Lower lobe of right lung (tissue), 2 donors: Measurements from ENCODE around the gene GMEB2. TPM values are rescaled to one million over a fixed set of nuclear protein-coding genes. Genes with fewer than 3 reads are reported as not detected.

Experiments
- ATAC-seq, 2 donors: fragments of 200-7000 bp; cut with Tn5 transposase; one replicate each; pipeline ENCODE4 v1.9.1; 2020 to 2022; ENCODE audit warnings: mild to moderate bottlenecking in 2 of 2, moderate library complexity in 2 of 2
- DNase-seq: peaks from one replicate; pipeline ENCODE4 v3.0.0-alpha.2; 2020
- H3K27ac ChIP-seq: fragments of 200-600 bp; one replicate; pipeline ENCODE4 v1.8.0; 2022
- H3K27me3 ChIP-seq: fragments of 200-600 bp; one replicate; pipeline ENCODE4 v1.8.0; 2022; ENCODE audit warnings: low read depth
- H3K36me3 ChIP-seq: fragments of 200-600 bp; one replicate; pipeline ENCODE4 v1.8.0; 2022; ENCODE audit warnings: mild to moderate bottlenecking
- H3K4me1 ChIP-seq: fragments of 200-600 bp; one replicate; pipeline ENCODE4 v1.8.0; 2022
- H3K4me3 ChIP-seq: fragments of 200-600 bp; one replicate; pipeline ENCODE4 v1.8.0; 2022; ENCODE audit warnings: mild to moderate bottlenecking
- H3K9me3 ChIP-seq: fragments of 200-600 bp; one replicate; pipeline ENCODE4 v1.8.0; 2022
- intact Hi-C: fragments of 100-400 bp; cut with DNase I; formaldehyde crosslinking; loops from one replicate; pipeline ENCODE4 v1.11.0; 2022
- total RNA-seq: library from RNA; stranded (reverse); fragmentation: NEBNext Ultra II Directional; extraction: Animal tissue kit (Norgen Biotek cat#: 25700); gene quantifications from one replicate; pipeline ENCODE4 v1.2.1, GENCODE V29; 2021
- TF ChIP-seq, protein P1 (sequence below): fragments of 200-600 bp; IDR thresholded peaks from one replicate; pipeline ENCODE4 v1.8.0; 2022; ENCODE audit warnings: antibody characterized with exemption, mild to moderate bottlenecking
- donor health status: DM: no; HTN: yes; CAD: no; lungs with severe emphysema.

Gene GMEB2
- total RNA-seq, 1 donor from 2014 or later, result 9.7 TPM

DNA sequence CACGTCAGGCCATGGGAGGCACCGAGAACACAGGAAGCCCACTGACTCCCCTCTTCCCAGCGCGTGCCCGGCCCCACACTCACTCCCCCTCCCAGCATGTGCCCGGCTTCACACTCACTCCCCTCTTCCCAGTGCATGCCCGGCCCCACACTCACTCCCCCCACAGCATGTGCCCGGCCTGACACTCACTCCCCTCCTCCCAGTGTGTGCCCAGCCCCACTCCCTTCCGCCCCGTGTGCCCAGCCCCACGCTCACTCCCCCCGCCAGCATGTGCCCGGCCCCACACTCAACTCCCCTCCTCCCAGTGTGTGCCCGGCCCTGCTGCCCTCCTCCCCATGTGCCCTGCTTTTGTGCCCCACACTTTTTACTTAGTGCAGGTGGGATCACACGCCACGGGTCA, 41.0 kb upstream of the GMEB2 start:
- Histone ChIP-seq H3K27me3 (no peaks in the 10 kb centered on the region), H3K36me3 (peaks cover 67% of the 10 kb centered on the region), H3K27ac (no peak overlapping the region), H3K4me3 (no peak overlapping the region), H3K4me1 (no peaks in the 10 kb centered on the region), H3K9me3 (no peaks in the 10 kb centered on the region)
- ATAC-seq (no peak), DNase-seq (no peak)
- TF ChIP-seq, protein P1, sequence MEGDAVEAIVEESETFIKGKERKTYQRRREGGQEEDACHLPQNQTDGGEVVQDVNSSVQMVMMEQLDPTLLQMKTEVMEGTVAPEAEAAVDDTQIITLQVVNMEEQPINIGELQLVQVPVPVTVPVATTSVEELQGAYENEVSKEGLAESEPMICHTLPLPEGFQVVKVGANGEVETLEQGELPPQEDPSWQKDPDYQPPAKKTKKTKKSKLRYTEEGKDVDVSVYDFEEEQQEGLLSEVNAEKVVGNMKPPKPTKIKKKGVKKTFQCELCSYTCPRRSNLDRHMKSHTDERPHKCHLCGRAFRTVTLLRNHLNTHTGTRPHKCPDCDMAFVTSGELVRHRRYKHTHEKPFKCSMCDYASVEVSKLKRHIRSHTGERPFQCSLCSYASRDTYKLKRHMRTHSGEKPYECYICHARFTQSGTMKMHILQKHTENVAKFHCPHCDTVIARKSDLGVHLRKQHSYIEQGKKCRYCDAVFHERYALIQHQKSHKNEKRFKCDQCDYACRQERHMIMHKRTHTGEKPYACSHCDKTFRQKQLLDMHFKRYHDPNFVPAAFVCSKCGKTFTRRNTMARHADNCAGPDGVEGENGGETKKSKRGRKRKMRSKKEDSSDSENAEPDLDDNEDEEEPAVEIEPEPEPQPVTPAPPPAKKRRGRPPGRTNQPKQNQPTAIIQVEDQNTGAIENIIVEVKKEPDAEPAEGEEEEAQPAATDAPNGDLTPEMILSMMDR, result no peak
- intact Hi-C loops, result no loop called here

DNA sequence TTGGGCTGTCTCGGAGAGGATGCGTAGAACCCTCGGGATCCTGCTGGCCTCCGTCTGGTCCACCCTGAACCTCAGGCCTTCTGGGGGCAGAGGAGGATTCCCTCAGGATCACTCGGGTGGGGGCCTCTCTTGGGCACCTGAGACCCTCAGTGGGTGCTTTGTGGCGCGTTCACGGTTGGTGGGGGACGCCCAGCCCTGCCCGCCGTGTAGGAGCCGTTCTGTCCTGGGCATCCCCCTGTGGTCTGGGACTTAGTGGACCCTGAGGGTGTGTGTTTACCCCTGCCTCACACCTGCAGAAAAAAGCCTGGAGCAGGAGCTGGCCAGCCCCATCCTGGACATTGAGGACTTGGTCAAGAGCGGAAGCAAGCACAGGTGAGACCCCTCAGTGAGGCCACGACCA, 38.8 kb upstream of the GMEB2 start:
- H3K36me3 ChIP-seq, result peaks cover 78% of the 10 kb centered on the region
- no peaks in the 10 kb centered on the region for H3K9me3 ChIP-seq
- no peaks in the 10 kb centered on the region for H3K4me1 ChIP-seq
- H3K4me3 ChIP-seq, result no peak overlapping the region
- DNase-seq (no peak), ATAC-seq (no peak)
- TF ChIP-seq, protein P1, result no peak
- no peaks in the 10 kb centered on the region for H3K27me3 ChIP-seq
- H3K27ac ChIP-seq, result no peak overlapping the region
- intact Hi-C loops, result no loop called here

DNA sequence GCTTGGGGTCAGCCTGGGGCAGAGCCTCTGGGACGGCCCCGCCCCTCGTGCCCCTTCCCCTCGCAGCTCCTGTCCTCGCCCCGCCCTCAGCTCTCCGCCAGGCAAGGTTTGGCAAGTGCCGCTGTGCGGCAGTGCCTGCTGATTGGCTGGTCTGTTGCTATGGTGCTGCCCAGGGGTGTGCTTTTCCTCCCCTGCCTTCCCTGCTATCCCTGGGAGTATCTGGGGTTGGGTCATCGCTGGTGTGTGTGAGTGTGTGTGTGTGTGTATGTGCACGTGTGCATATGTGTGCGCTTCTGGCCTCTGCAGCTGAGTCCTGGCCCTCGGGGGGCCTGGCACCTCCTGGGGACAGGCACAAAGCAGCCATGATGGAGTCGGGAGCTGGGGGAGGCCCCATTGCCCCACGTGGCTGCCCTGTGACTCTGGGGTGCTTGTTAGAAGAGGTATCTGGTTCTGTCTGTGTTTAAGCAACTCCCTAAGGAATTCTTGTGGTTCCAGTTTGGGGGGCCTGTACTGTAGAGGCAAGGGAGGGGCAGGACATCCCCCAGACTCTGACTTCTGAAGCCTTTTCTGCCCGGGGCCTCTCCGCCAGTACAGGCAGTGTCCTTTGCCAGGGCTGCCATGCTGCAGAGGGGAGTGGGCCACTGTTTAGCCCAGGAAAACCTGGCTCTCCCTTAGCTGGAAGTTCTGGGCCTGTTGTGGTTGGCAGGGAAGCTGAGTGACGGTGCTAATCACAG, 38.1 kb upstream of the GMEB2 start:
- DNase-seq, result no peak
- no peak for ATAC-seq
- intact Hi-C loops, result no loop called here
- H3K27ac ChIP-seq, result no peak overlapping the region
- TF ChIP-seq, protein P1, result no peak
- no peaks in the 10 kb centered on the region for H3K27me3 ChIP-seq
- H3K4me1 ChIP-seq, result no peaks in the 10 kb centered on the region
- no peaks in the 10 kb centered on the region for H3K9me3 ChIP-seq
- peaks cover 74% of the 10 kb centered on the region for H3K36me3 ChIP-seq
- H3K4me3 ChIP-seq, result no peak overlapping the region

DNA sequence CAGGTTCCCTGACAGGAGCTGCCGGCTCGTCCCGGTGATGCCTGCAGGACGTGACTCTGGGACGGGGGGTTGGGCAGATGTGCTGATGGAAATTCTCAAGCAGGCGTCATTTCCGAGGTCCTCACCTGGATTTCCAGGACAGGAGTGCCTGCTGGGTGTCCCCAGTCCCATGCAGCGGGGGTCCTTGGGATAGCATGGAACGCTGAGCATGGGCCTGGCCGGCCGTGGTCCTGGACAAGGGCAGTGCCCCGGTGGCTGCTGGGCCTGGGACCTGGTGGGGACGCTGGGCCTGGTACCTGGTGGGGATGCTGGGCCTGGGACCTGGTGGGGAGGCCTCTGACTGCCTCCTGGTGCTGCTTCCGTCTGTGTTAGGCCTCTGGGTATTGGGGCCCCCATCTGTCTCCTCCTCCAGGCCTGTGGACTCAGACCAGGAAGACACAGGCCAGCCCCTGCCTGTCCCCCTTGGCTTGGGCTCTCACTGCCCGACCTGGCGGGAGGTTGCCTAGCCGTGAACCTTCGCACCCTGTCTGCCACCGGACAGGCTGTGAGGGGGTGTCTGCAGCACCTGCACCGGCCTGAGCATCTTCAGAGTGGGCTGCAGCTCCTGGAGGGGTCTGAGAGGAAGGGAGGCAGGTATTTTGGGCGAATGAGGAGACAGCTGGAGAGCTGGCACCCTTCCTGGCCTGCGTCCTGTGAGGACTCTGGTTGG, 37.4 kb upstream of the GMEB2 start:
- ATAC-seq (no peak), DNase-seq (no peak)
- Histone ChIP-seq H3K9me3 (no peaks in the 10 kb centered on the region), H3K36me3 (peaks cover 72% of the 10 kb centered on the region), H3K27me3 (no peaks in the 10 kb centered on the region), H3K27ac (no peak overlapping the region), H3K4me3 (no peak overlapping the region), H3K4me1 (peaks cover 5% of the 10 kb centered on the region)
- TF ChIP-seq, protein P1, result no peak
- intact Hi-C loops, result no loop called here

DNA sequence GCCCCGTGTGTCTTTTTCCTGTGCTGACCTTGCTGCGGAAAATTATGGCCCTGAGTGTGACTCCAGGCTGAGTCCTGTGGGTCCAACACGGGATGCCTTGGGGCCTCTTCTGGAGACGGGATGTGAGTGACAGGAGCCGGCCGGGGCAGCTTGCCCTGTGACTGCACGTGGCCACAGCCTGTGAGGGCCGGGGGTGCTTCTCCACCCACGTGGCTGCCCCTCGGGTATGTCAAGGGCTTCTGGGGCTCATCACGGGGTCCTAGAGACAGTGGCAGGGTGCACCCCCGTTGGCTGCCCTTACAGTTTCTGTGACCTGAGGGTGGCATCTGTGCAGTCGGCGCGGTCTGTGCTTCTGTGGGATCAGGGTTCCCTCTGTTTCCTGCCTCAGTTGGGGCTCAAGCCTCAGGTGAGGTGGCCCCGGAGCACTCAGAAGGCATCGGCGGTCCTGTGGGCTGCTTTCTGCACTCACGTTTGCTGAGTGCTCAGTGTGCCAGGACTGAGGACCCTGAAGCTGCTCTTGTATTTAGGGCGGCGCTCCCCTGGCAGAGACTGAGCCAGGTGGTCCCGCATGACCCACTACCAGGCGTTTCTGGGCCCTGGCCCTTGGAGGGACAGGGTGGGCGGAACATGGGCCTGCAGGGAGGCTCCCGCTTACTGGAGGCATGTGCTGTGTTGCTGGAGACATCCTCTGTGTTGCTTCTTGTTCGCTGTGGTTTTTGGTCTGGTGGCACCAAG, 36.6 kb upstream of the GMEB2 start:
- intact Hi-C loops, result no loop called here
- DNase-seq, result no peak
- peaks cover 64% of the 10 kb centered on the region for H3K36me3 ChIP-seq

More for the DNA sequence above, 36.6 kb upstream of the GMEB2 start:
- no peak for ATAC-seq
- no peaks in the 10 kb centered on the region for H3K9me3 ChIP-seq
- H3K4me1 ChIP-seq, result peaks cover 10% of the 10 kb centered on the region
- TF ChIP-seq, protein P1, result no peak
- H3K27me3 ChIP-seq, result no peaks in the 10 kb centered on the region
- no peak overlapping the region for H3K27ac ChIP-seq
- no peak overlapping the region for H3K4me3 ChIP-seq
